SK-N-SH (cell line): ENCODE results near the gene APP. TPM values are rescaled to one million over a fixed set of nuclear protein-coding genes. Genes with fewer than 3 reads are reported as not detected.

Experiments used
- CTCF ChIA-PET: fragments of 300-600, 350-600 bp; formaldehyde crosslinking; extraction: SDS; loops from one replicate; lab custom pipeline; 2021; lab: Yijun Ruan, JAX
- POLR2A ChIA-PET: fragments of 350-600 bp; sonication (Branson Sonifier 250); formaldehyde crosslinking; extraction: SDS; loops from one replicate; lab custom pipeline; 2020; ENCODE audit warnings: antibody characterized with exemption, inconsistent platforms; lab: Yijun Ruan, JAX
- DNase-seq: peaks from one replicate; pipeline ENCODE4 v3.0.0; 2012
- H2AFZ ChIP-seq: fragments of 200-600 bp; sonication (generic); 2 replicates; pipeline ENCODE4 v1.8.1; 2016; ENCODE audit warnings: antibody characterized with exemption, mild to moderate bottlenecking, low read depth
- H3F3A ChIP-seq: fragments of 200-600 bp; sonication (generic); replicated peaks from 2 replicates; pipeline ENCODE3; 2016; ENCODE audit warnings: antibody characterized with exemption, mild to moderate bottlenecking; ENCODE audit not compliant: insufficient read depth
- H3K27ac ChIP-seq, 2 experiments: fragments of 200-500 bp in 1 of 2; fragments of 200-600 bp in 1 of 2; sonication (Bioruptor generic) in 1 of 2; sonication (generic), shearing (Covaris generic) in 1 of 2; 2 replicates each; pipeline versions ENCODE4 v1.5.1 to v1.6.1; 2014 to 2016; ENCODE audit warnings: low read depth in 2 of 2, inconsistent platforms in 1 of 2, low read length in 1 of 2, mild to moderate bottlenecking in 1 of 2, mixed read lengths in 1 of 2
- H3K27me3 ChIP-seq: fragments of 200-600 bp; sonication (generic), shearing (Covaris generic); 2 replicates; pipeline ENCODE4 v1.6.1; 2016; ENCODE audit warnings: mixed run types; ENCODE audit not compliant: insufficient read depth
- H3K36me3 ChIP-seq, 2 experiments: fragments of 200-500 bp in 1 of 2; fragments of 200-600 bp in 1 of 2; sonication (Bioruptor generic) in 1 of 2; sonication (generic) in 1 of 2; replicated peaks in 1 of 2; 2 replicates each; pipeline versions ENCODE3 to v1.5.1; 2014 to 2016; ENCODE audit warnings: low read length in 1 of 2, mild to moderate bottlenecking in 1 of 2; ENCODE audit not compliant: insufficient read depth in 2 of 2, control insufficient read depth in 1 of 2
- H3K4me1 ChIP-seq, 2 experiments: fragments of 200-500 bp in 1 of 2; fragments of 200-600 bp in 1 of 2; sonication (Bioruptor generic) in 1 of 2; sonication (generic), shearing (Covaris generic) in 1 of 2; 2 replicates each; pipeline versions ENCODE4 v1.5.1 to v1.6.1; 2014 to 2016; ENCODE audit warnings: low read depth in 1 of 2, low read length in 1 of 2, mixed run types in 1 of 2; ENCODE audit not compliant: insufficient read depth in 2 of 2, control insufficient read depth in 1 of 2
- H3K4me2 ChIP-seq: fragments of 200-600 bp; sonication (generic), shearing (Covaris generic); 2 replicates; pipeline ENCODE4 v1.6.1; 2017; ENCODE audit warnings: mixed run types
- H3K4me3 ChIP-seq, 2 experiments: fragments of 200-500 bp in 1 of 2; fragments of 200-600 bp in 1 of 2; sonication (Bioruptor generic) in 1 of 2; sonication (generic), shearing (Covaris generic) in 1 of 2; 2 replicates each; pipeline versions ENCODE4 v1.5.1 to v1.8.1; 2014 to 2016; ENCODE audit warnings: low read depth in 2 of 2, inconsistent platforms in 1 of 2, low read length in 1 of 2, mild to moderate bottlenecking in 1 of 2, mixed read lengths in 1 of 2, moderate library complexity in 1 of 2
- H3K79me2 ChIP-seq: fragments of 200-600 bp; sonication (generic); 2 replicates; pipeline ENCODE4 v1.8.1; 2017; ENCODE audit warnings: mild to moderate bottlenecking; ENCODE audit not compliant: insufficient read depth
- H3K9ac ChIP-seq: fragments of 200-600 bp; sonication (generic); 2 replicates; pipeline ENCODE4 v1.6.1; 2017; ENCODE audit warnings: mixed run types
- H3K9me2 ChIP-seq: fragments of 200-600 bp; sonication (generic); 2 replicates; pipeline ENCODE4 v1.6.1; 2017; ENCODE audit warnings: mixed run types
- H3K9me3 ChIP-seq: fragments of 200-600 bp; sonication (generic); 2 replicates; pipeline ENCODE4 v1.6.1; 2017; ENCODE audit warnings: mixed run types, mild to moderate bottlenecking, moderate library complexity
- H4K20me1 ChIP-seq: fragments of 200-600 bp; sonication (generic); 2 replicates; pipeline ENCODE4 v1.6.1; 2017; ENCODE audit warnings: mild to moderate bottlenecking, mixed run types; ENCODE audit not compliant: insufficient read depth
- TCF12 ChIP-seq: IDR thresholded peaks from 2 replicates; pipeline ENCODE4 v1.4.0; 2012
- USF2 ChIP-seq: fragments of 150-350 bp; IDR thresholded peaks from 2 replicates; pipeline ENCODE4 v1.6.1; 2017; ENCODE audit warnings: antibody characterized with exemption, low read length, low read depth, borderline replicate concordance
- WGBS: methylation state at CpG from one replicate; pipeline ENCODE4 v1.1.6; 2017; ENCODE audit warnings: low lambda C conversion rate; 5-methylcytosine and 5-hydroxymethylcytosine counted together
- polyA plus RNA-seq, 3 experiments: library from polyadenylated mRNA; depleted of rRNA; stranded (reverse); fragments of >200 nt; gene quantifications; 2 replicates each; pipeline ENCODE4 v1.2.3, GENCODE V29; 2012
- TF ChIP-seq, protein P1 (sequence below): IDR thresholded peaks from 2 replicates; pipeline ENCODE4 v1.6.1; 2012; ENCODE audit warnings: mild to moderate bottlenecking, low read depth, low read length, moderate library complexity

APP gene
- polyA plus RNA-seq, 1 of the 3 experiments (the other 2 are of a cell fraction): 780 TPM

- H3K9me2 ChIP-seq: no peaks in the 10 kb centered on the region
- peaks cover 64% of the 10 kb centered on the region for H3K79me2 ChIP-seq
- peaks cover 14% of the 10 kb centered on the region; the same call in 1 of the 2 replicates for H4K20me1 ChIP-seq
- DNase-seq: no peak
- H3K27ac ChIP-seq: no peak overlapping the region
- H3K4me2 ChIP-seq: no peak overlapping the region
- H2AFZ ChIP-seq: no peak overlapping the region
- CTCF ChIA-PET: no interaction called here
- H3K9ac ChIP-seq: no peak overlapping the region
- POLR2A ChIA-PET: no interaction called here
- H3K4me1 ChIP-seq: peaks cover 17 to 20% of the 10 kb centered on the region in 2 experiments; a peak in 3 of 4 replicates
- no peak overlapping the region for H3K4me3 ChIP-seq
- no peaks in the 10 kb centered on the region for H3K27me3 ChIP-seq
- H3K36me3 ChIP-seq: peaks cover 0 to 7% of the 10 kb centered on the region in 2 experiments
- peaks cover 2% of the 10 kb centered on the region for H3F3A ChIP-seq
- 92% methylated on average over 2 of the region's 2 CpGs for WGBS
- TF ChIP-seq USF2 (no peak), TCF12 (no peak)
- H3K9me3 ChIP-seq: no peaks in the 10 kb centered on the region
Observed at GRCh38 chr21:26100573-26100972, 70.0 kb downstream of the APP start.

GRCh38 chr21:26099610-26100219, 70.9 kb downstream of the APP start:
- ChIA-PET CTCF (interaction anchor here (1.2 kb wide), 1 partner anchor 20 kb away, joined by 5 read pairs; no protein-coding TSS in a partner anchor), POLR2A (no interaction called here)
- peaks cover 71% of the 10 kb centered on the region for H3K79me2 ChIP-seq
- no peak overlapping the region for H3K4me3 ChIP-seq
- peaks cover 17 to 20% of the 10 kb centered on the region in 2 experiments; a peak in 3 of 4 replicates for H3K4me1 ChIP-seq
- H2AFZ ChIP-seq: no peak overlapping the region
- no peak overlapping the region for H3K9ac ChIP-seq
- H3K36me3 ChIP-seq: peaks cover 0 to 7% of the 10 kb centered on the region in 2 experiments
- no peaks in the 10 kb centered on the region for H3F3A ChIP-seq
- H3K27me3 ChIP-seq: no peaks in the 10 kb centered on the region
- H3K9me3 ChIP-seq: no peaks in the 10 kb centered on the region
- TF ChIP-seq, protein P1, sequence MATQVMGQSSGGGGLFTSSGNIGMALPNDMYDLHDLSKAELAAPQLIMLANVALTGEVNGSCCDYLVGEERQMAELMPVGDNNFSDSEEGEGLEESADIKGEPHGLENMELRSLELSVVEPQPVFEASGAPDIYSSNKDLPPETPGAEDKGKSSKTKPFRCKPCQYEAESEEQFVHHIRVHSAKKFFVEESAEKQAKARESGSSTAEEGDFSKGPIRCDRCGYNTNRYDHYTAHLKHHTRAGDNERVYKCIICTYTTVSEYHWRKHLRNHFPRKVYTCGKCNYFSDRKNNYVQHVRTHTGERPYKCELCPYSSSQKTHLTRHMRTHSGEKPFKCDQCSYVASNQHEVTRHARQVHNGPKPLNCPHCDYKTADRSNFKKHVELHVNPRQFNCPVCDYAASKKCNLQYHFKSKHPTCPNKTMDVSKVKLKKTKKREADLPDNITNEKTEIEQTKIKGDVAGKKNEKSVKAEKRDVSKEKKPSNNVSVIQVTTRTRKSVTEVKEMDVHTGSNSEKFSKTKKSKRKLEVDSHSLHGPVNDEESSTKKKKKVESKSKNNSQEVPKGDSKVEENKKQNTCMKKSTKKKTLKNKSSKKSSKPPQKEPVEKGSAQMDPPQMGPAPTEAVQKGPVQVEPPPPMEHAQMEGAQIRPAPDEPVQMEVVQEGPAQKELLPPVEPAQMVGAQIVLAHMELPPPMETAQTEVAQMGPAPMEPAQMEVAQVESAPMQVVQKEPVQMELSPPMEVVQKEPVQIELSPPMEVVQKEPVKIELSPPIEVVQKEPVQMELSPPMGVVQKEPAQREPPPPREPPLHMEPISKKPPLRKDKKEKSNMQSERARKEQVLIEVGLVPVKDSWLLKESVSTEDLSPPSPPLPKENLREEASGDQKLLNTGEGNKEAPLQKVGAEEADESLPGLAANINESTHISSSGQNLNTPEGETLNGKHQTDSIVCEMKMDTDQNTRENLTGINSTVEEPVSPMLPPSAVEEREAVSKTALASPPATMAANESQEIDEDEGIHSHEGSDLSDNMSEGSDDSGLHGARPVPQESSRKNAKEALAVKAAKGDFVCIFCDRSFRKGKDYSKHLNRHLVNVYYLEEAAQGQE: no peak
- H3K27ac ChIP-seq: no peak overlapping the region
- H4K20me1 ChIP-seq: peaks cover 16% of the 10 kb centered on the region; the same call in 1 of the 2 replicates
- no peak for DNase-seq
- no peak overlapping the region for H3K4me2 ChIP-seq
- 89% methylated on average over 7 of the region's 7 CpGs for WGBS
- H3K9me2 ChIP-seq: no peaks in the 10 kb centered on the region
